ENCODE data around the gene TP63.
"Not testable (repeated sequence)": the region's sequence is repeated elsewhere in the genome, so short reads cannot be mapped to it uniquely, and the experiment has no call there.

TP63 gene

DNA sequence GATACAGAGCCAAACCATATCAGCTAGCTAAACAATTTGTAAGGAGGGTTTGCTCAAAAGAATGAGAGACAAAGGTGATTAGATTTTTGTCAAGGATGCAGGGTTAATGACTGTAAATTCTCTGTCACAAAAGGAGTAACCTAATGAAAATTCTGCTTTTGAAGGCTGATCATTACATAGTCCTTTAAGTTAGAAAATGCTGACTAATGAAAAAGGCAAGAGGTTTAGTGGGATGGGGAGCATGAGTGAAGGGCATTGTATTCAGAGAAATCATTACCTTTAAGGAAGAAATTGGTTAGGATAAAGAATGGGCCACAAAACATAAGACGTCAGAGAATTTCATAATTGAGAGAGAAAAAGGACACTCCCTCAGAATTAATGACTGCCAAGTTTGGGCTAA is 97.7 kb downstream of the TP63 start:
- DNase-seq: no peak

- no peak for DNase-seq
These were observed 102.9 kb downstream of the TP63 start for GRCh38 chr3:189734061-189734460.

GRCh38 chr3:189735913-189736312 is 104.7 kb downstream of the TP63 start:
- no peak for DNase-seq

GRCh38 chr3:189737071-189737470 is 105.9 kb downstream of the TP63 start:
- no peak for DNase-seq

DNA sequence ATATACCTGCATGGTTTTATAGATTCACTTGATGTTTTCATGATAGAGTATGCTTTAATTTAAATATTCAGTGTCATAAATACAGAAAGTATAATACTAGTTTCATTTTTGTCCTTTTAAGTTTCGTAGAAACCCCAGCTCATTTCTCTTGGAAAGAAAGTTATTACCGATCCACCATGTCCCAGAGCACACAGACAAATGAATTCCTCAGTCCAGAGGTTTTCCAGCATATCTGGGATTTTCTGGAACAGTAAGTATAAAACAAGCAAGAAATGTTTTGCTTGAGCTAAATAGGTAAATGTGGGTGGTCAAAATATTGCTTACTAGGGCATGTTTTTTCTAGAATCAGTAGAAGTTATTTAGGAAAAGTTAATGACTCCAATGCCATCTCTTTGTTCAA is 106.4 kb downstream of the TP63 start:
- no peak for DNase-seq

GRCh38 chr3:189739378-189739777 is 108.2 kb downstream of the TP63 start:
- DNase-seq: no peak

DNA sequence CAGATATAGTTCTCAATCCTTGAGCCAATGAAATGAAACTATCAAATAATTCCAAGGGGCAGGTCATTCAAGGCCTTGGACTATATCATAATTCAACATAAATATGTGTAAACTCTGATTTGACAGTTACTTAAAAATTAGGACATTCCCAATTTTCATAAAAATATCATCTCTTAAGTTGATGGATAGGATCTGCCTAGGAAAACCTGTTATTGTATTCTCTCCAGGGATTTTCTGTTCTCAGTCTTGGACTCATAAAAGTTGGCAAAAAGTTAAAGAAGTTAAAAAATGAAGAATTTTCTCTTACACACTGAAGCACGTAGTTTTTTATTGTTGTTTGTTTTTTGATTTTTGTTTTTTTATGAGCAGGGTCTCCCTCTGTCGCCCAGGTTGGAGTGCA is 109.0 kb downstream of the TP63 start:
- DNase-seq: no peak

DNA sequence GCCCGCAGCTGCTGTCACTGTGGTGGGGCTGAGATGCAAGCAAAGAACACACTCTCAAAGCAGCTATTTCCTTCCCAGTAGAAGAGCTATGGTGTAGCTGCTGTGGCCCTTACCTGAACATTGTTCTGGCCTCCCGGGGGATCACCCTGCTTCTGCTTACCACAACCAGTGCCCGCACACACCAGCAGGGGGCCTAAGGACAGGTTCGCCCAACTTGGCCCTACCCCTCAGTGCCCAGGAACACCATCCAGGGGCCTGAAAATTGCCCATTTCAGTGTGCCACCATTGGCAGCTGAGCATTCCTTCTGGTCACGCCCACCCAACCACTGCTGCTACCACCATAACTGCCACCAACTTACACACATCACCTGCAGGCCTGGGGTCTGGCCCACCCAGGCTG is 113.0 kb downstream of the TP63 start:
- no peak for DNase-seq

- DNase-seq: no peak
These were observed 114.4 kb downstream of the TP63 start for GRCh38 chr3:189745622-189746021.

- DNase-seq: no peak
These were observed 116.9 kb downstream of the TP63 start for GRCh38 chr3:189748046-189748445.

GRCh38 chr3:189750972-189751371 is 119.8 kb downstream of the TP63 start:
- not testable (repeated sequence) for DNase-seq

DNA sequence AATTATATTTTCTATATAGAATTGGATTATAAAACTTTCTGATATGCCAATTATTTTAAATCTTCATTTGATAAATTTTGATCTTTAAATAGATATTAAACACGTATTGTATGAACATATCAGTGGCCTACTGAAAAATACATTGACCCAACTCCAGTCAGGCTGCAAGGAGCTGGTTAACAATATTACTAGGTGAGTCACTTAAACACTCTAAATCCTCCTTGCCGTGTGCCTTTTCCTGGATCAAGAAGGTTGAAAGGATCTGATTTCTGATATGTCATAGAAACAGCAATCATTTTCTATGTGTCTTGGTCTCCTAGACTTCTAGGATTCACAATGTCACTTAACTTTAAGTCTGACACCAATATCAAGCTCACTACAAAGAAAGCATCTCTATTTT is 123.2 kb downstream of the TP63 start:
- DNase-seq: no peak

- no peak for DNase-seq
These were observed 125.4 kb downstream of the TP63 start for GRCh38 chr3:189756582-189757078.

GRCh38 chr3:189758186-189758585 is 127.0 kb downstream of the TP63 start:
- DNase-seq: no peak

DNA sequence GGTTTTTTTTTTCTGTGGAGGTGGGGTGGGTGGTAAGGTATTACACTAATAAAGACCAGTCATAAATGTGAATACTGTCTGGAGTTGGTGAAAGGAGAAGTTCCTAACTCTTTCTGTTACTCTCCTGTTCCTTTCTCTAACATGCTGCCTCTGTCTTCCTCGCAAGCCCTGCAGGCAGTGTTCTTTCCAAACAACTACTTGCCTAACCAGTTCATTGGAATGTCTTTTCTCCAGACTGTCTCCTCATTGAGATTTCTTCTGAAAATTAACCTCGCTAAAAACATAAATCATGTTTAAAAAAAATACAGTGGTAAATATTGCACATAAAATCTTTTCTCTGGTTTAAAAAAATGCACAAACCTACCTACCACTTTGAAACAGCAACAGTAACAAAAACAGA is 135.2 kb downstream of the TP63 start:
- DNase-seq: no peak

GRCh38 chr3:189771842-189772450 is 140.8 kb downstream of the TP63 start:
- no peak for DNase-seq

GRCh38 chr3:189772584-189772983 is 141.4 kb downstream of the TP63 start:
- peak in 1 of 2 experiments; percentile 35 for DNase-seq

GRCh38 chr3:189773056-189773455 is 141.9 kb downstream of the TP63 start:
- no peak for DNase-seq

DNA sequence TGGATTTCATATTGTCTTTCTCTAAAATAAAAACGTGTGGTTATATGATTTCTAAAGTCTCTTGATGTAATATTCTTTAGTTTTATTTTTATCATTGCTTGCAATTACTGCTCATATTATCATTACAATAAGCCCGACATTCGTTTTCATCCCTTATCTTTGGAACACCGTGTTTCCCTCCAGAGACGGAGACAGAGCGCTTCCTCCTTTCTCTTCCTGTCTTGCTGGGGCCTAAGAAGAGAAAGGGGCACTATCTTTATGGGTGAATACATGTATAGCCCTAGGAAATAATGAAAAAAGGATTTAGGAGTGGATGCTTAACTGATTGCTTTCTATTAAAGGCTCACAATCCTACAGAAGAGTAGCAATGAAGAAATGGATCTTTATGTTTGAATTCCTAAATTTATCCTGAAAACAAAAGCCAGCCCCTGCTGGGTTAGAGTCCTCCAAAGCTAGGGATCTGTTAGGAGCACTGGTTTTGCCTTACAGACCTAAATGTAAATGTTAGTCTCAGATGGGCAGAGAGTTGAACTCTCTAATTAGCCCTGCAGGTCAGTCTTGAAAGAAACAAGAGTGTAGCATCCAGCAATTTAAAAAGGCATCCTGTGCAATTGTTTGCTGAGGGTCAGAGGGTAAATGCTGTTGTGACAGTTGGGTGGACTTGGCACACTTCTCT is 145.1 kb downstream of the TP63 start:
- no peak for DNase-seq

GRCh38 chr3:189778340-189778950 is 147.3 kb downstream of the TP63 start:
- DNase-seq: no peak

- no peak for DNase-seq
These were observed 148.0 kb downstream of the TP63 start for GRCh38 chr3:189779166-189779565.

DNA sequence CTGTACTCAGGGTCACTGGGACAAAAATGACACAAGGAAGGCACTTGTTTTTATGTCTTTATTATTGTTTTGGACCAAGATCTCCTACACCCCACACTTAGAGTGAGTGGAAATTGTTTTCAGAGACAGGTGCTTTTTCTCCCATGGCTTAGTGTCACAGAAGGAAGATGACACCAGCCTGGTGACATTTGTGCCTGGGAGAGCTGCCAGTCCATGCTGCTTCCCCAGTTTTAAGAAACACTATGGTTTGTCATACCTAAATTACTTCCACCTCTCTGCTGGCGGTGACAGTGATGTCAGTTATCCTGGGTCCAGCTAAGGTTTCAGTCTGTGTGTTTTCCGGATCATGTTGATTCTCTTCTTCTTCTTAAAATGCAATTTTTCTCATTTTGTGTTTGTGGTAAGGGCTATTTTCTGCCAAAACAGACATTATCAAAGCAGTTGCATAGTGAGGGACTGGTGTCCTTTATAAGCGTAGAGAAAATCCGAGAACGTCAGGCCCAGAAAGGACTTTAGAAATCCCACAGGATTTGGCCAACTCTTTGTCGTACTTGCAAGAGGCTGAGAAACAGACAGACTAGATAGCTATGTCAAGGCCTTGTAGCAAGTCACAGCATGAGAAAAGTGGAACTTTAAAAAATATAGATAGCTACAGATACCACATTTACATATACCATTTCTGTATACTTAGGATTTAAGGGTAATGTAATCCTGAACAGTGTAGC is 149.5 kb downstream of the TP63 start:
- no peak for DNase-seq

DNA sequence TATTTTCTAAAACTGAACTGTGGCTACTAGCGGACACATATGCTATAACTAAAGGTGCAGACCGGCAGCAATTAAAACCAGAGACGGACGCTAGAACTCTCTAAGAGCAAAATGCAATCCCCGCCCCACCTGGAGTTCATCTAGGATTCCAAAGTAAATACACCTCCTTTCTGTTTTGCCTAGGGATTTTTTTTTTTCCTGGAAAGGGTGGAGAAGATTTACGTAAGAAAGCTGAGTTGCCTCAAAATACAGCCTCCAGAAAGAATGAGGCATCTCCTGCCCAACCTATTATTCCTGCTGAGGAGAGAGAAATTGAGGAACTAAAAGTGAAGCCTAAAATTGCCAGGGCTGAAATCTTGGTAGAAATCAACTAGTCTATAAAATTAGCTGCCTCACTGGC is 150.2 kb downstream of the TP63 start:
- DNase-seq: no peak
